ENCODE measurements around the gene KLF4. TPM values are rescaled to one million over a fixed set of nuclear protein-coding genes. Genes with fewer than 3 reads are reported as not detected.

Gene KLF4
- polyA plus RNA-seq, 3 donors, result 7.9 to 8.7 (median 8.4) TPM

DNA sequence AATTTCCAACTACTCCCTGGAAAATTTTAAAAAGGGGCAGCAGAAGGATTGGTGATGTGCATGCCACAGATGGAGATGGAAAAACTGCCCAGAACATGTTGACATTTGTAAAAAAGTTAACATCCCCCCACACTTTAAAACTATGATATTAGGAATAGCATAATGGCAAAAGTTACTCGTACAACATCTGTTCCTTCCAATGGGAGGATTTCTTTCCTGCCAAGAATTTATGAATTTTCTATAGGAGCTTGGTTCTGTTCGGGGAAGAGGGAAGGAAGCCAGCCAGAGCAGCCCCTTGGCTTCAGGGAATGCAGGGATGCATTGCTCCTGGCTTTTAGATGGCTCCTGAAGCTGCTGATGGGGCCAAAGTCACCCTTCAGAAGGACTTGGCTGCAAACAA lies 22.7 kb downstream of the KLF4 start:
- no peak for DNase-seq (ENCODE audit: extremely low read depth in 1 of 11, low read depth in 9 of 11, low spot score in 4 of 11)

DNA sequence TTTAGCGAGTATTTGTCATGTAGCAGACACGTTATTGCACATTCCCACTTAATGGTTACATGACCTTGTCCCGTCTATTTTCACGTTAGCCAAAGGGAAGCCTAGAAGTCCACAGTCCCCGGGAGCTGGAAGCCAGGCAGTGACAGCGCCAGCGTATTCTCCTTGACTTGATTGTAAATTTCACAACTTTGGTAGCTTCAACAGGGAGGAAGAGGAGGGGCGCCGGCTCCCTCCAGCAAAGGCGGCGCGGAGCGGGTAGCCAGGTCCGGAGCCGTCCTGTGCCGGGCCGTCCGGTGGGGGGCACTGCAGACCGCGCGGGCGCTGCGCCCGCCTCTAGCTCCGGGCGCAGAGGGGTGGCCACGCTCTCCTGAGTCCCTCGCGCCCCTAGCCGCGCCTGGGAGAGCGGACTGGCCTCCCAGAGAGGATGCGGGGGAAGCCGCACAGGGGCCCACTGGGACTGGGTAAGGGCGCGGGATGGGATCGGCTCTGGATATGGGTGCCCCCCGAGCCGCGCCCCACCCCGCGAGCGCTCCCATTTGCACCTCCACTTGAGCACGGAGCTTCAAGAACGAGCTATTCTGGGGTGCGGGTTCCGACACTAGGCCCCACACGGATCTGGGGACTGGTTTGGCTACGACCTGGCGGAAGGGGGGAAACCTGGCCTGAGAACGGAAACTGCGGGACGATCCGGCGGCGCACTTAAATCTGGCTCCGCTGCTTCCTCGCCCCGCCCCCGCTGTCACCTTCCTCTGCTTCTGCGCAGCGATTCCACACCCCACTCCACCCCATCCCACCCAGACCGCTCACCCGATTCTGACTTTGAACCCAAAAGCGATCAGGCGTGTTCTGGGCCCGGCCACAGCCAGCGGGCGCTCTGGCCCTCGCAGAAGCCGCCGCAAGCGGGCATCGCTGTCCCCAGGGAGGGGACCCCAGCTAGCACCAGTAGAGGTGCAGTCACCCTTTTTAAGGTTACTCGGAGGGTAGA lies 23.8 kb downstream of the KLF4 start:
- DNase-seq (ENCODE audit: extremely low read depth in 1 of 11, low read depth in 9 of 11, low spot score in 4 of 11), result peak in 5 of 11 donors; percentile 27 to 54 (median 48)

DNA sequence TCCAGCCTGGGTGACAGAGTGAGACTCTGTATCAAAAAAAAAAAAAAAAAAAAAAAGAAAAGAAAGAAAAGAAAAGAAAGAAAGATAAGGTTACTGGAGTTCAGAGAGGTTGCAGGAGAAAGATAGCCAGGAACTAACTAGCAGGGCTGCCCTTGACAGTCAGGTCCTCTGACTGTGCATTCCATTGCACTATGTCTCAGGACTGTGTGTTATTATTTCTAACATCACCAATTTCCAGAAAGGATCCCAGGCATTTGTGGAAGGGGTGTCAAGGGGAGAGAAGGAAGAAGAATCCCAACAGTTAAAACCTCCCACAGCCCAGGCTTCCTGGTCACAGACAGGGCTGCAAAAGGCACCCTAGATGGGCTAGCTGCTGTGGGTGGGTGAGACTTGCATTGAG lies 25.1 kb downstream of the KLF4 start:
- no peak for DNase-seq (ENCODE audit: extremely low read depth in 1 of 11, low read depth in 9 of 11, low spot score in 4 of 11)

DNA sequence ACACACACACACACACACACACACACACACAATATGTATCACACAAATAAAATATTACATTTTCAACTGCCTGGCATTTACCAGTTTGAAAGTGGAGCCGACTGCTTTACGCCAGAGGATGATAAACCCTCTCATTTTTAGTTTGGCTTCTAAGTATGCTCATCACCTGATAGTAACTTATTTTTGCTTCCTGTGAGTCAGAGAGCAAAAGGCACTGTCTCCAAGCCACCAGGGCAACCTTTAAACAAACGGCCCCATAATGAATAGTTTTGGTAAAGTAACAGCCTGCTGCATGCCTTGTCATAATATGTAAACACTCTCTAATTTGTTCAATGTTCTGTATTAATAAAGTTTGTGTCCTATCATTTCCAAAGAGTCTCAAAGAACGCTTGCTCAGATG lies 26.9 kb downstream of the KLF4 start:
- no peak for DNase-seq (ENCODE audit: extremely low read depth in 1 of 11, low read depth in 9 of 11, low spot score in 4 of 11)

DNA sequence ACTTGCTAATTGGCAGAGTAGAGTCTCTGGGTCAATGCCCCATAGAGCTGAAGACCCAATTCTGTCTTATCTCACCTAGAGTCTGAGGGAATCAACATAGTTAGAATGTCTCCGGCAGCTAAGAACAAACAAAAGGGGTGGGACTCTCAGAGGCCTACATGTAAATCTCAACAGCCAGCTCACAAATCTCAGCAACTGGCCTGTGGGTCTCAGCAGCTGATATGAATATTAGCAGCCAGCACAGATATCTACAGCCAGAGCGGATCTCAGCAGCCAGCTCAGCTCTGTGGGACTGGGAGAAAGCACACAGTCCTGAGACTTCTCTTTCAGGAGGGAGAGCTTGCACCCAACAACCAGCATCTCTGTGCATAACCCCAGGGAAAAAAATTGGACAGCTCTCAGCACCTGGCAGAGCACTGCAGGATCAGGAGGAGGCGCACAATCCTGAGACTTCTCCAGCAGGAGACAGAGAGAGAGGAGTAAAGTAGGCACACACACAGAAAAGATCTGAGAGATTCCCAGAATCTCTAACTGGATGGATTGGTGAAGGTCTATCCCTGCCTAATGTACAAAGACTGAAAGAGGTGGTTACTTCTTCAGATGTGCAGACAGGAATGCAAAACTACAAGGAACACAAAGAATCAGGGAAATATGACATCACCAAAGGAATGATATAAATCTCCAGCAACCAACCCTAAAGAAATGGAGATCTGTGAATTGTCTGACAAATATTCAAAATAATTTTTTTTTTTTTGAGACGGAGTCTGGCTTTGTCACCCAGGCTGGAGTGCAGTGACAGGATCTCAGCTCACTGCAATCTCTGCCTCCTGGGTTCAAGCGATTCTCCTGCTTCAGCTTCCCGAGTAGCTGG lies 29.2 kb downstream of the KLF4 start:
- no peak for DNase-seq (ENCODE audit: extremely low read depth in 1 of 11, low read depth in 9 of 11, low spot score in 4 of 11)

DNA sequence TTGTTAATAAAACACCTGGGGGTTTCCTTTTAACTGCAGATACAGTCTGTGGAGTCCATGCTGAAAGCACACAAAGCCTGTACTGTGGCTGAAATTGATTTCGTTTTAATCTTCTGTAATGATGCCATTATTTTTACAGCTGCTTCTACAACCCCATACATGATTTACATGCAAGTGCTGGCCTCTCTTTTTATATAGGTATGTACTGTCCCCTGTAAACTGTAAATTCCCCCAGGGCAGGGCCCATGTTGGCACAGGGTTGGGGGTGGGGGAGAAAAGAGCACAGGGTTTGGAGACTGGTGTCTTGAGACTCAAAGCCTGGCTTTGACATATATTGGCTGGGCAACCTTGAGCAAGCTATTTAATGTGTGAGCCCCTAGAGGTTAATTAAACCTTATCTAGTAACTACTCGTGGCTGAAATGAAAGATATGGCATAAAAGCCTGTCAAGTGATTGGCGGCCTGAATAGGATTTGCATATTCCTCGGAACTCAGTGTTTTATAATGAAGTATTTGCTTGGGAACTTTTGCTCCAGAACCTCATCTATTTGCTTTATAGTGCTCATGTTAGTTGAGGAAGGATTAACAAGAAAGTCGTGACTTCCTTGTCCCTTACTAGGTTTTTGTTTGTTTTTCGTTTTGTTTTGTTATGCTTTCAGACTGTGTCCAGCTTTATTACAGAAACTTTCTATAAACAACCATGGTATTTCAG lies 34.0 kb downstream of the KLF4 start:
- DNase-seq (ENCODE audit: extremely low read depth in 1 of 11, low read depth in 9 of 11, low spot score in 4 of 11), result peak in 1 of 11 donors; percentile 11

DNA sequence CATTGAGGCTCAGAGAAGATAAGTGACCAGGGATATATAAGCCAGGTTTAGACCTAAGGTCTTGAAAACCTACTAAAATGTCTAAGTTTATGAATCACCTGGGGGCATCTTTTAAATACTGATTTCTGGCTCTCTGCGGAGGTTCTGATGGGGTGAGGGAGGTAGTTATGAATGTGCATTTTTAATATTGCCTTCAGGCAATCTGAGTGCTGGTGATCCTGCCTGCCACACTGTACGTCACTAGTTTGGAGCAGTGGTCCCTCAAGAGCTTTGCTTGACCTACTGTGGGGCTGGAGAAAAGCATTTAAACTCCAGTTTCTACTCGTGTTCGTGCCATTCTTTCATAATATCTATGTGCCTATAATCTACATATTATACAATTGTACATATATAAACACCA lies 36.1 kb downstream of the KLF4 start:
- no peak for DNase-seq (ENCODE audit: extremely low read depth in 1 of 11, low read depth in 9 of 11, low spot score in 4 of 11)

DNA sequence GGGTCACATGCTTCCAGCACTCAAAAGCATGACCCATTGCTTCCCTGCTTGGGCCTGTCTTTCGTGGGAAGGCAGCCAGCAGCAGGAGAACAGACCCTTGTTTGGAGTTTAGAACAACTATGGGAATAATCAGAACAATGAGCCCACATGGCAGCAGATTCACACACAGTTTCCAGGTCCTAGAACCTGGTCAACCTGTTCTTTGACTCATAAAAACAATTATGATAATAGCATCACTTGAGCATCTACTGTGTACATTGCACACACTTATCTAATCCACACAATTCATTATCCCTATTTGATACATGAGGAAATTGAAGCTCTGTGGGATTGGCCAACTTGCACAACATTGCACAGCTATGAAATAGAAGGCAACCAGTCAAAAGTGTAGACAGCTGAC lies 41.7 kb downstream of the KLF4 start:
- DNase-seq (ENCODE audit: extremely low read depth in 1 of 11, low read depth in 9 of 11, low spot score in 4 of 11), result no peak

DNA sequence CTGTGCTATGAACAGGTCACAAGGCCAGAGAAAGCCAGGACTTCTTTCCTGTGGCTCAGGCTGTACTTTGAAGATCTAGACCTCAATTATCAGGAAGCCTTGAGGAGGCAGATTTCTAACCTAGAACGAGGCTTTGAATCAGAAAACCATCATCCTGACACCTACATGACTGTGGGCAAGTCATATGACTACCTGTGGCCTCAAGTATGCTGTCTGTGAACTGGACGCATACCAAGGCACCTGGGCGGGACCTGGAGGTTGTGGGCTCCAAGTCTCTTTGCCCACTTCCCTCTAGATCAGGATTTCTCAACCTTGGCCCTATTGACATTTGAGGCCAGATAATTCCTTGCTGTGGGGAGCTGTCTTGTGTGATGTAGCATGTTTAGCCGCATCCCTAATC lies 42.5 kb downstream of the KLF4 start:
- DNase-seq (ENCODE audit: extremely low read depth in 1 of 11, low read depth in 9 of 11, low spot score in 4 of 11), result no peak

DNA sequence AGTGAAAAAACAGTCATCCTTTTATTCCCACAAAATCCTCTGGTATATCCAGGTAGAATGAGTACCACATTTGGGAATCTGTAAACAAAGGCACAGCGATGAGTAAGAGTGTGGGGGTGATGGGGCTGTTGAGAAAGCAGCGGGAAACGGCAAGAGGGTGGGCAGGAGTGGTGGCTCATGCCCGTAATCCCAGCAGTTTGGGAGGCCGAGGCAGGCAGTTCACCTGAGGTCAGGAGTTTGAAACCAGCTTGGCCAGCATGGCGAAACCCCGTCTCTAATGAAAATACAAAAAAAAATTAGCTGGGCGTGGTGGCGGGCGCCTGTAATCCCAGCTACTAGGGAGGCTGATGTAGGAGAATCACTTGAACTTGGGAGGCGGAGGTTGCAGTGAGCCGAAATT lies 43.1 kb downstream of the KLF4 start:
- DNase-seq (ENCODE audit: extremely low read depth in 1 of 11, low read depth in 9 of 11, low spot score in 4 of 11), result no peak

DNA sequence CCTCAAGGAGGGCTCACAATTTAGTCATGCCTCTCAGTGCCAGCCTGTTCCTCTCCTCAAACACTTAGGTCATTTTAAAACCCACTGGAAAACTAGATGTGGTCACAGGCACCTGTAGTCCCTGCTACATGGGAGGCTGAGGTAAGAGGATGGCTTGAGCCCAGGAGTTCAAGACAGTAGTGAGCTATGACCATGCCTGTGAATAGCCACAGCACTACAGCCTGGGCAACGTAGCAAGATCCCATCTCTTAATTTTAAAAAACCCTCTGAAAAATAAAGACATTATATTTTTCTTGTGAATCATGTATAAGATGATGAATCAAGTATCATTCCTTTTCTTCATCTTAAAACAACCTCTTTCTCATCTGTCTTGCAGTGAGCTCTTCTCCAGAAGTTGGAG lies 45.8 kb downstream of the KLF4 start:
- no peak for DNase-seq (ENCODE audit: extremely low read depth in 1 of 11, low read depth in 9 of 11, low spot score in 4 of 11)

DNA sequence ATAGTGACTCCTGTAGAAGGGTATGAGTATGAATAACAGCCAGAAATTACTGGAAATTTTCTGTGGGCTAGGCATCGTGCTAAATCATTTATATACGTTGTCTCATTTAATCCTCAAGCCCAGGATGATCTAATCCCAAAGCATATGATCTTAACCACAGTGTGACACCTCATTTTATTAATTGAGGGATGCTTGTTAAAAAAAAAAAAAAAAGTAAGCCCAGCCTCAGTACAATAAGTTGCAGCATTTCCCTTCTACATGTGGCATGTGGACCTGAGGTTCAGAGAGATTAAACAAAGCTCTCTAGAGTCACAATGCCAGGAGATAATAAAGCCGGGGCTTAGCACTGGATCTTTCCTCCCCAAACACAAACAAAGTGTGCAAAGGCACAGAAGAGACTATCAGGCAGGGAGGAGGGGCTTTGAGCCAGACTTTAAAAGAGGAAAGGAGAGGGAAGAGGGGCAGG lies 49.5 kb downstream of the KLF4 start:
- no peak for DNase-seq (ENCODE audit: extremely low read depth in 1 of 11, low read depth in 9 of 11, low spot score in 4 of 11)

DNA sequence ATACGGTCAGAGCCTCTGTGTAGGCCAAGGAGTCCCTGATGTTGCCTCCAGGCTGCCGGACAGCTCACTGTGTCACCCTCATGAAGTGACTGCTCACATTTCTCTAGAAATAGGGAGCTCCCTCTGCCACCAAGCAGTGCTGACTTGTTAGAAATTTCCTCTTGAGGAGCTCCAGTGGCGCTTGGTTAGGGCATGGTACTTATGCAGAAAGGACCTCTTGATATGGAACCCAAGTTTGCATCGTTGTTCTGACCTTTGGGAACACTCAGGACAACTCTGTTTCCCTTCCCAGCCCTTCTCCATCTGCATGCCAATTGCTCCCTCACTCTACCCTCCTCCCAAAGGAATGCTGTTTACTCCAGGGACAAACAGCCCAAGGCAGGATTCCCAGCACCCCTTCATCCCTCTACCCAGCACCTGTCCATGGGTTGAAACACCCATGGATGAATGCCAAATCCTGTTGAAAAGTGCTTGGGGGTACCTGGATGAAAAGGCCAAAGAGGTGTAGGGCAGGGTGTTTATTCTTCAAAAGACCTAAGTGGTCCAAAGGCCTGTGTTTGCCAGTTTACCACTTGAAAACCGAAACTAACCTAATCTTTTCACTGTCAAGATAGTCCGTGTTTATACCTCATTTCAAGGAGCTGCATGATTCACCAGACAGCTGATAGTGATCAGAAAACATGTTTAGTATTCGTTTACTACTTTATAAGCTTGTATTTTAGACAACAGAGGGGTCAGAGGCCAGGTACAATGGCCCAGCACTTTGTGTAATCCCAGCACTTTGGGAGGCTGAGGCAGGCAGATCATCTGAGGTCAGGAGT lies 51.1 kb downstream of the KLF4 start:
- no peak for DNase-seq (ENCODE audit: extremely low read depth in 1 of 11, low read depth in 9 of 11, low spot score in 4 of 11)

DNA sequence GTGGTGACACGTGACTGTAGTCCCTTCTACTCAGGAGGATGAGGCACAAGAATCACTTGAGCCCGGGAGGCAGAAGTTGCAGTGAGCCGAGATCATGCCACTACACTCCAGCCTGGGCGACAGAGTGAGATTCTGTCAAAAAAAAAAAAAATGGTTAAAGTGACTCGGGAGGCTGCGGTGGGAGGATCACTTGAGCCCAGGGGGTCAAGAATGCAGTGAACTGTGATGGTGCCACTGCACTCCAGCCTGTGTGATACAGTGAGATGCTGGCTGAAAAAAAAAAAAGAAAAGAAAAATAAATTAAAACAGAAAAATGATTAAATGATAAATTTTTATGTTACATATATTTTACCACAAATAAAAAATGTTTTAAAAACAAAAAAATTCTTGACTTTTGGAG lies 51.9 kb downstream of the KLF4 start:
- no peak for DNase-seq (ENCODE audit: extremely low read depth in 1 of 11, low read depth in 9 of 11, low spot score in 4 of 11)

DNA sequence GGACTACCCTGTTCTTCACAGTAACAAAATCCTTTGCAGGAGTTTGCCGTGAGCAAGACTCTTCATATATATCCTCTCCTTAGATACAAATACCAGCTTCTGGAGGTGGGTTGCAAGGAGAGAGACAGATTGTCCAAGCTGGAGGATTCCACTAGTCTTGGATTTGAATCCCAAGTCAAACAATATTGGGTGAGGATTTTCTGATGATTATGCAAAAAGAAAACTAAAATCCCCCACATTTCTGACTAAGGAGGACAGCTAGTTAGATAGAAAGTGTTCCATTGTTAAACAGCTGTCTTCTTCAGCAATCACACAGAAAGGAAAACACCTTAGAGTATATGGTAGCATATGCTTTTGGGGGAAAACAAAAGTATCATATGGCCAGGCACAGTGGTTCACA lies 54.2 kb downstream of the KLF4 start:
- no peak for DNase-seq (ENCODE audit: extremely low read depth in 1 of 11, low read depth in 9 of 11, low spot score in 4 of 11)
